GM13977 (cell line): ENCODE measurements around the gene DRAXIN.

Experiments
- DNase-seq: peaks from one replicate; pipeline ENCODE4 v3.0.0; 2012; ENCODE audit warnings: low spot score
- CTCF ChIP-seq: IDR thresholded peaks from 2 replicates; pipeline ENCODE4 v1.5.1; 2012; ENCODE audit warnings: mild to moderate bottlenecking, control low read depth; ENCODE audit not compliant: insufficient read depth; ENCODE audit errors: extremely low read depth, missing control alignments
- in situ Hi-C: fragments of 300-500 bp; cut with MboI; formaldehyde crosslinking; loops from one replicate; pipeline ENCODE4 v1.12.0; 2022; ENCODE audit warnings: low sequenced_read_pairs, low pct_unique_long_range_greater_than_20kb, mixed read lengths, inconsistent platforms; ENCODE audit not compliant: unreplicated experiment

DRAXIN gene

GRCh38 chr1:11753555-11754208, 62.2 kb downstream of the DRAXIN start:
- no peak for TF ChIP-seq CTCF
- in situ Hi-C loops = no loop called here
- no peak for DNase-seq

GRCh38 chr1:11757047-11757446, 65.5 kb downstream of the DRAXIN start:
- no peak for DNase-seq
- no peak for TF ChIP-seq CTCF
- in situ Hi-C loops = no loop called here

GRCh38 chr1:11759791-11760190, 68.3 kb downstream of the DRAXIN start:
- DNase-seq = no peak
- in situ Hi-C loops = no loop called here
- no peak for TF ChIP-seq CTCF

- no peak for TF ChIP-seq CTCF
- no peak for DNase-seq
- in situ Hi-C loops = no loop called here
Measured at GRCh38 chr1:11761285-11761684, 69.8 kb downstream of the DRAXIN start.

GRCh38 chr1:11761988-11762406, 70.5 kb downstream of the DRAXIN start, which contains the start of gene C1orf167:
C1orf167 (plus strand) TSS chr1:11762193; CDS start chr1:11764401, 2,208 bp downstream.
- in situ Hi-C loops = no loop called here
- DNase-seq = no peak
- TF ChIP-seq CTCF = no peak

GRCh38 chr1:11764115-11764514, 72.6 kb downstream of the DRAXIN start:
- TF ChIP-seq CTCF = no peak
- no peak for DNase-seq
- in situ Hi-C loops = no loop called here
